Stimulated activated CD4-positive, alpha-beta T cell treated with anti-CD3 and anti-CD28 coated beads, TNF-alpha, amount 100 ng/mL, for 1 hour (primary cell): ENCODE measurements around the gene PCNX1.

Source experiments
- DNase-seq, 3 donors: peaks; one replicate each; pipeline ENCODE4 v3.0.0-alpha.2; 2020; ENCODE audit warnings: low read depth in 3 of 3, low spot score in 1 of 3

The PCNX1 gene

GRCh38 chr14:70888681-70889175 is 18.5 kb upstream of the PCNX1 start:
- no peak for DNase-seq

- DNase-seq, result no peak
Observed at GRCh38 chr14:70889555-70889954, 17.7 kb upstream of the PCNX1 start.

DNA sequence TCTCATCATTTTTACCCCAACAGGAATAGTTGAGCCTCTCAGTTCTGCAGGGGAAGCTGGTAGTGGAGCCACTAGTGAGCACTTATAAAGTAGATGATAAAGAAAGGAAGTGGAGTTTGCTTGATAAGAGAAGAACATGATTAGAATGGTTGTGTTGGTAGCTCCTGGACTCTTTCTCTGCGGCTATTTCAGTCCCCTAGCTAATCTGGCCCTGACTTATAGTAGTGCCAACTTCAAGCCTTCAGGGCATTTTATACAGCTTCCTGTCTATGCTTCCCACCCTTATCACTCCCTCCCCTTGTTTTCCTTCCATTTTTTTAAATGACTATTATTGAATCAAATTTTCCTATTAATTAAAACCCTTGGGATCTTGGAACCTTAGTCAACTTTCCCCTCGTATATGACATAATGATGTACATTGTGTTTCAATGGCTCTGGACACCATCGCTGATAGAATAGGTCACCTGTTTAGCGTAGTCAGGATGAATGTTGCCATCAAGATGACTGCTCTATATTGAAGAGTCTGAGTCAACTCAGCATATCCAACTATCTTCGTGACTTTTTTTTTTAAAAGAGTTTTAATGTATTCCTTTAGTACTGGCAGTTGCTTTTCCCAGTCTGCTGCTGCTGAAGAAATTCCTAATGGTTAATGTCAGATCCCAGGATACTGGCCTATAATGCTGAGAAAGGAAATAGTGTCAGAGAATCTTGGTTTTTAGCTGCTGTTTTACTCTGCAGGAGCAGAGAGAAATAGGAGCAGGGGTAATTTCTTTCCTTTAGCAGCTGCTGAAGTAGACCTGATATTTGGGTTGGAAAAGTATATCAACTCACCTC is 16.2 kb upstream of the PCNX1 start:
- no peak for DNase-seq

DNA sequence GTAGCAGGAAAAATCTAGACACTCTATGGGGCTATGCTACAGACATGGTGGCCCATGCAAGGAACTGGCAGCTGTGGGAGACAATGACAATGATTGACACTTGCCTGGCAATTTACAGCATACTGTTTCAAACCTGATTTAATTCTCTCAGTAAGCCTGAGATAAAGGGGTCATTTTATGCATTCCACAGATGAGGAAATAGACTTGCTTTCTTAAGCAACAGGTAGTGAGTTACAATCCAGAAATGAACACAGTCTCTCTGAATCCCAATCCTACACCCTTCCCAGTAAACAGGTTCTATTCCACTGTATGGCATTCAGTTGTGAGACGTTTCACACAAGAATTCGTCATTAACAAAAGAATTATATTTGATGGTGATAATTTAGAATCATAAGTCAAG is 15.5 kb upstream of the PCNX1 start:
- no peak for DNase-seq

DNA sequence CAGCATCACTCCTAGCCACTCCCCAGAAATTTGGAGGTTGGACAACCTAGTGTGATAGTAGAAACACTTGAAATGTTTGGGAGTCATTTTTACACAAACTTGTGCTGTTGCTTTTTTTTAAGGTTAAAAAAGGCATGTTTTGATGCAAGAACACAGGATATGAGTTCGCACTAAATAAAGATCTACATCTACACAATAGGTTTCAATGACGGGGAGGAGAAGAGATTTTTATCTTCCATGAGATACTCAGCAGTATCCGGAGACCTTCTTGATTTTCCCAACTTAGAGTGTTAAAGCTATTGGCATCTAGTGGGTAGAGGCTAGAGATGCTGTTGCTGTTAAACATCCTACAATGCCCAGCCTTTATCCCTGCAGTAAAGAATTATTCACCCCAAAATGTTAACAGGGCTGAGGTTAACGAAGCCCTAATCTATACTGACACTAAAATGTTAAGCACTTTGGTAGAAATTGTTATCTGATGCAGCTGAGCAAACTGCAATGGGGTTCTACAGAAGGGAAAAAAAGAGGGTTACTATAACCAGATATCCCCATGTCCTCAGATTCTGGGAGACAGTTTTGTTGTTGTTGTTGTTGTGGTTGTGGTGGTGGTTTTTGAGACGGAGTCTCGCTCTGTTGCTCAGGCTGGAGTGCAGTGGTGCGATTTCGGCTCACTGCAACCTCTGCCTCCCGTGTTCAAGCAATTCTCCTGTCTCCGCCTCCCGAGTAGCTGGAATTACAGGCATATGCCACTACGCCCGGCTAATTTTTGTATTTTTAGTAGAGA is 14.0 kb upstream of the PCNX1 start:
- no peak for DNase-seq

DNA sequence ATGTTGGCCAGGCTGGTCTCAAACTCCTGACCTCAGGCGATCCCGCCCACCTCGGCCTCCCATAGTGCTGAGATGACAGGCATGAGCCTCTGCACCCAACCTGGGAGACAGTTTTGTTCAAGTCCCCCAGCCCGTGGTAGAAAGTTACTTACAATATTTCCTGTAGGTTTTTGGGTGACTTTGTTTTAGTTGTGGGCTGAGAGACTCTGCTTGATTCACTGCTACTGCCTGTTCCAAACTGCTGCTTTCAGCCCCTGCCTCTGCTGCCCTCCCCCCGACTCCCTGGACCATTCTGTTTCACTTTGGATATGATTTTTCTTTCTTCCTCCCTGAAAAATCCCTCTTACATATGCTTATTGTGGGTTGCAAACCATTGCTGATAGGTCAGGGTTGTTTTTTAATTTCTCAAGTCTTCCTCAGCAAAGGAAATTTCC is 13.4 kb upstream of the PCNX1 start:
- no peak for DNase-seq

GRCh38 chr14:70894868-70895267 is 12.4 kb upstream of the PCNX1 start:
- no peak for DNase-seq

DNA sequence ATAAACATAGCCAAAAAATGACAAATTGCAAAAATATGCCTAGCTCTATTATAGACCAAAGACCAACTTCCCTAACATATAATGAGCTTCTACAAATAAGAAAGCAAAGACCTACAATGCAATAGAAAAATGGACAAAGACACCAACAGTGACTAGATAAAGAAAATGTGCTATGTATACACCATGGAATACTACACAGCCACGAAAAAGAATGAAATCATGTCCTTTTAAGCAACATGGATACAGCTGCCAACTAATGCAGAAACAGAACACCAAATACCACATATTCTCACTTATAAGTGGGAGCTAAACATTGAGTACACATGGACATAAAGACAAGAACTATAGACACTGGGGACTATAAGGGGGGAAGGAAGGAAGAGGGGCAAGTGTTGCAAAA is 10.9 kb upstream of the PCNX1 start:
- no peak for DNase-seq

GRCh38 chr14:70896981-70897380 is 10.3 kb upstream of the PCNX1 start:
- DNase-seq, result no peak

- no peak for DNase-seq
Observed at GRCh38 chr14:70897464-70897863, 9.8 kb upstream of the PCNX1 start.

GRCh38 chr14:70898111-70898745 is 9.0 kb upstream of the PCNX1 start:
- no peak for DNase-seq

DNA sequence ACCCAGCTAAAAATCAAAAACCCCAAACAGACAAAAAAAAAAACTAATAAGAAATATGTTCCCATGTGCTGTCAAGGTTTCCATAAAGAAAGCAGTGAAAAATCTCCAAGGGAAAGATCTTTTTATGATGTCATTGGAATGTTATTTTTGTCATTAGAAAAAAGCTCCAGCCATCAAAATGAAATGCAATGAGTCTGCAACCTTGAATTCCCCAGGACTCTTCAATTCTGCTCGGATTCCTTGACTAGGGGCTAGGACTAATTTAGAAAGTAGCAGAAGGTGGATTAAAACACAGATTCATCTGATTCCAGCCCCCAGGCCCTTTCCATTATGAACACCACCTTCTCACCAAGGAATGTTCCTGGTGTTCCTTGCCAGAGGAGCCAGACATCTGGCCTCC is 6.0 kb upstream of the PCNX1 start:
- DNase-seq, result no peak

GRCh38 chr14:70902184-70902583 is 5.1 kb upstream of the PCNX1 start:
- DNase-seq, result no peak

- DNase-seq, result no peak
Observed at GRCh38 chr14:70904373-70904772, 2.9 kb upstream of the PCNX1 start.

GRCh38 chr14:70905301-70905700 is 2.0 kb upstream of the PCNX1 start:
- no peak for DNase-seq

GRCh38 chr14:70906793-70907175 is 475 bp upstream of the PCNX1 start:
- no peak for DNase-seq

- DNase-seq, result peak in 1 of 3 donors; percentile 50
Observed at GRCh38 chr14:70907996-70908934, 1.0 kb downstream of the PCNX1 start.

DNA sequence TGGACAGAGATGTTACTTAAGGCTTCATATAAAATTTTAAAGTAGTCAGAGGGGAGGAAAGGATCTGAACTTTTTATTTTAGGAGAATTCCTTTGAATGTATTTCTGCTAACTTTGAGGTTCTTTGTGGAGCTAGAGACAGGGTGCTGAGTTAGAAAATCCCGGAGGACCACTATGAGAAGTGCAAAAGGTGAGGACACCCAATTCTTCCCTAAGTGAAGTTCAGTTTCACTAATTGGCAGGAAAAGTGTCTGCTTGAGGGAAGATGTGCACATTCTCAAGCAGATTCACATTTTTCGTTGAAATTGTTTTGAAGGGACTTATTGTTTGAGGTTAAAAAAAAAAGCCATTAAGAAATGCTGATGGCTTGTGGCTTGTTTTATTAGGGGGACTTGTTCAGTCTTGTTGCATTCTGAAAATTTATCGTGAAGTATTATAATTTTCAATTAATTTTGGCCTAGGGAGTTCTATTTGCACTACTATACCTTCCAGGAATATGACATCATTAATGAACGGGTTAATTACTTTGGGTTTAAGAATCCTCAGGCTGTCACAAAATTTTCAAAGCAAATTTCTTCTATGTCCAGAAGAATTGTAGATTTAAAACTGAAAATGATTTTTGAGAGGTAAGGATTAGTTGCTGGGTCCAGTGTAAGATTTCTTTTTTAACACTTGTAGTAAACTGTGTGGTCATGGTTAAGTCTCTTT is 1.8 kb downstream of the PCNX1 start:
- no peak for DNase-seq

DNA sequence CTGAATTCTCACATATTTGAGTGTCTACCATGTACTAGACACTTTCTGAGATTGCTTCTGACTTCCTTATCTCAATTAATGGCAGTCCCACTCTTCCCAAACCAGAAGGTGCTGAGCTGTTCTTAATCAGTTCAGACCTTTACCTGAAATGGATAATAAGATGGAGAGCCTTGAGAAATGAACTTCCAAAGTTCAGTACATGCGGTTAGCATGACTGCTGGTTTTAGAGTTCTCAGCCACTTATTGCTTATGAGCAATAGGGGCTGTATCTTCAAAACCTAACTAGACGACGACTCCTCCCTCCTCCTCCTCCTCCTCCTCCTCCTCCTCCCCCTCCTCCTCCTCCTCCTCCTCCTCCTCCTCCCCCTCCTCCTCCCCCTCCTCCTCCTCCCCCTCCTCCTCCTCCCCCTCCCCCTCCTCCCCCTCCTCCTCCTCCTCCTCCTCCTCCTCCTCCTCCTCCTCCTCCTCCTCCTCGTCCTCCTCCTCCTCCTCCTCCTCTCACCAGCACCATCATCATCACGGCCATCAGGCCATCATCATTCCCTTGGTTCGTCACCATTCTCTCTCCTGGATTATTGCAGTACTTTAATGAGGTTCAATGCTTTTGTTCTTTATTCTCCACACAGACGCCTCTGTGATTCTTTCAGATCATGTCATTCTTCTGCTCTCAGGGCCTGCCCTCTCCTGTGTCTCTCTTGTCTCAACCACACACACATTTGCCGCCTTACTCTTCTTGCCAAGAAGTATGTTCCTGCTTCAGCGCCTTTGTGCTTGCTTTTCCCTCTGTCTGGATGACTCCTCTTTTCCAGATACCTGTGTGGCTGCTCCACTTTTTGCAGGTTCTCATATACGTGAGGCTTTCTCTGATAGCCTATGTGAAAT is 2.7 kb downstream of the PCNX1 start:
- no peak for DNase-seq
